Chondrocyte (in vitro differentiated cells): ENCODE data around the gene FREM1. TPM values are rescaled to one million over a fixed set of nuclear protein-coding genes. Genes with fewer than 3 reads are reported as not detected.

Source experiments
- DNase-seq: peaks from one replicate; pipeline ENCODE4 v3.0.0; 2021; ENCODE audit warnings: mixed read lengths, low spot score
- H3K27ac Mint-ChIP-seq: one replicate; pipeline ENCODE4 v1.8.0; 2021; ENCODE audit warnings: mild to moderate bottlenecking, moderate library complexity, mixed read lengths; ENCODE audit not compliant: unreplicated experiment
- H3K27me3 Mint-ChIP-seq: 2 replicates; pipeline ENCODE4 v1.8.0; 2021; ENCODE audit warnings: low read depth, mixed read lengths
- H3K36me3 Mint-ChIP-seq: 2 replicates; pipeline ENCODE4 v1.8.0; 2021; ENCODE audit warnings: low read depth, mixed read lengths
- H3K4me1 Mint-ChIP-seq: 2 replicates; pipeline ENCODE4 v1.8.0; 2021; ENCODE audit warnings: low read depth, mild to moderate bottlenecking, mixed read lengths
- H3K4me3 Mint-ChIP-seq: one replicate; pipeline ENCODE4 v1.8.0; 2021; ENCODE audit warnings: mild to moderate bottlenecking, moderate library complexity, mixed read lengths; ENCODE audit not compliant: unreplicated experiment
- H3K9me3 Mint-ChIP-seq: 2 replicates; pipeline ENCODE4 v1.8.0; 2021; ENCODE audit warnings: low read depth, mixed read lengths
- total RNA-seq: library from RNA; stranded (reverse); gene quantifications from 3 replicates; pipeline ENCODE4 v1.2.1, GENCODE V29; 2021
- TF ChIP-seq, protein P1 (sequence below): fragments of 200-600 bp; sonication (generic); IDR thresholded peaks from 2 replicates; pipeline ENCODE4 v1.5.0; 2021; ENCODE audit warnings: antibody characterized with exemption, mild to moderate bottlenecking, moderate library complexity

The FREM1 gene
- total RNA-seq, 1 donor from 2014 or later = 2.2 TPM

DNA sequence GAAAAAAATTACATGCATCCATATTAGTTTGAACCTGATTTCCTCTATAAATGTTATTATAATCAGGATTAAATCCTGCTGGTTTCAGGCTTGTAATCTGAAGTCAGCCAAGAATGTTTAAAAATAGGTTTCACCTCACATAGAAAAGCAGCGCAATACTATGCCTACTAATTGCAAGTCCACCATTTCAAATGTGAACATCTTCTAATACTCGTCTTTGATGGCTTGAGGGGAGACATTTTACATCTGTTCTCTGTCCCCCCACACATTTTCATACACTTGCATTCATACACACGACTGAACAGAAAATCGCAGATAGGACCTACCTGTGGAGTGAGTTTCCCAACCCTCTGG, 41.8 kb downstream of the FREM1 start:
- TF ChIP-seq, protein P1, sequence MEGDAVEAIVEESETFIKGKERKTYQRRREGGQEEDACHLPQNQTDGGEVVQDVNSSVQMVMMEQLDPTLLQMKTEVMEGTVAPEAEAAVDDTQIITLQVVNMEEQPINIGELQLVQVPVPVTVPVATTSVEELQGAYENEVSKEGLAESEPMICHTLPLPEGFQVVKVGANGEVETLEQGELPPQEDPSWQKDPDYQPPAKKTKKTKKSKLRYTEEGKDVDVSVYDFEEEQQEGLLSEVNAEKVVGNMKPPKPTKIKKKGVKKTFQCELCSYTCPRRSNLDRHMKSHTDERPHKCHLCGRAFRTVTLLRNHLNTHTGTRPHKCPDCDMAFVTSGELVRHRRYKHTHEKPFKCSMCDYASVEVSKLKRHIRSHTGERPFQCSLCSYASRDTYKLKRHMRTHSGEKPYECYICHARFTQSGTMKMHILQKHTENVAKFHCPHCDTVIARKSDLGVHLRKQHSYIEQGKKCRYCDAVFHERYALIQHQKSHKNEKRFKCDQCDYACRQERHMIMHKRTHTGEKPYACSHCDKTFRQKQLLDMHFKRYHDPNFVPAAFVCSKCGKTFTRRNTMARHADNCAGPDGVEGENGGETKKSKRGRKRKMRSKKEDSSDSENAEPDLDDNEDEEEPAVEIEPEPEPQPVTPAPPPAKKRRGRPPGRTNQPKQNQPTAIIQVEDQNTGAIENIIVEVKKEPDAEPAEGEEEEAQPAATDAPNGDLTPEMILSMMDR = no peak
- Mint-ChIP-seq H3K36me3 (no peaks in the 10 kb centered on the region), H3K4me1 (no peaks in the 10 kb centered on the region), H3K4me3 (no peak overlapping the region), H3K9me3 (peaks cover 2% of the 10 kb centered on the region), H3K27me3 (peaks cover 1% of the 10 kb centered on the region), H3K27ac (no peak overlapping the region)
- no peak for DNase-seq

DNA sequence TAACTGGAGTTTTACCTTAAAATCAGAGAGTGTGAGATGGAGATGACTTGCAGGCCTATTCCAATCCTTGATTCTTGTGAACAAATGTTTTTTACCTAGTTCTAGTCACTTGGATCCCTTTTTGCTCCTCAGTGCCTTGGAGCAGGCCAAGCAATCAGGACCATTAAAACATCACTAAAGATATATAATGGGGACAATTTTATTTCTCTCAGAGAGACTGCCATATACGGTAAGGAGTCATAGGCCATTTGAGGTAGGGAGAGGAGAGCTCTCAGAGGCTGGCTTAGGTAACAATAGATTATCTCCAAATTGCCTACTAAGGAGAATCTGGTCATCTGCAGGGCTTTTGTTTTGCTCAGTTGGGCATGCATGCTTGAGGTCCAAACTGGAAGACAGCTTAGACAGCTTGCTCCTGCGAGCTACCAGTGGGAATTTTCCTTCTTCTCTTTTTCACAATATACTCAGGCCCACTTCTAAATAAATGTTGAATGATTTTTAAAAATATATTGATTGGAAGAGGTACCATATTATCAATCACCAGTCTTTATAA, 44.0 kb downstream of the FREM1 start:
- H3K4me1 Mint-ChIP-seq = no peaks in the 10 kb centered on the region
- TF ChIP-seq, protein P1 = no peak
- H3K9me3 Mint-ChIP-seq = no peaks in the 10 kb centered on the region
- no peak overlapping the region for H3K4me3 Mint-ChIP-seq
- no peak overlapping the region for H3K27ac Mint-ChIP-seq
- H3K27me3 Mint-ChIP-seq = no peaks in the 10 kb centered on the region
- H3K36me3 Mint-ChIP-seq = no peaks in the 10 kb centered on the region
- DNase-seq = no peak

DNA sequence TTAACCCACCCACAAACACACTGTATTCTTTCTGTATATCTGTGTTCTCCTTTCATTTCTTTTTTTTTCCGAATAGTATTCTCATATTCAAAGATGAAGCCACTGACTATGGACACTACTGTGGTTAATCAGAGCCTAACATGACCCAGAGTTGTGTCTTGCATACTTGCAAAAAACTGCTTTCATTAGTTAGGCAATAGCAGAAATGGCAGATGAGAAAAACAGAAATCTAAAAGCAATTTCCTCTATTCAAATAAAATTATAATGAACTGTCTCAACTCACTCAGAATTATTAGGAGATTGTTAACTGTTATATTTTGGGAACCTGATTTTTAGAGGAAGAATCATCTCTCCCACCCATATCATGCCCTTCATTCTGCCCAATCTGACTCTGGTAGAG, 45.9 kb downstream of the FREM1 start:
- Mint-ChIP-seq H3K9me3 (no peaks in the 10 kb centered on the region), H3K27me3 (no peaks in the 10 kb centered on the region), H3K4me1 (no peaks in the 10 kb centered on the region), H3K27ac (no peak overlapping the region), H3K4me3 (no peak overlapping the region), H3K36me3 (no peaks in the 10 kb centered on the region)
- TF ChIP-seq, protein P1 = no peak
- DNase-seq = no peak

DNA sequence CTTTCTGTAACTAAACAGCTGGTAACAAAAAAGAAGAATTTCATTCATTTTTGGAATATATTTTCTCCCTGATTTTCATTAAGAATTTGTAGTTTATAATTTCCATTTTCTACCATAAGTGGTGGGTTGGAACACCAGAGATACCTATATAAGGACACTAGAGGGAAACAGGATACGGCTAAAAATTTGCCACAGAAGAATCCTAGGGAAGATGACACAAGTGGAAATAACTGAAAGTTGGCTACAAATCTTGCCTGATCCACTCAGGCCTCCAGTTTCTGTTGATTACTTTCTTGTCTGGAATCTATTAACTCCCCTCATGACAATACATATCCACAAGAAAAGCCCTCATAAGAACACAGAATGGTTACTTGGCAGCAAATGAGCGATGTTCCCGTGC, 46.8 kb downstream of the FREM1 start:
- no peaks in the 10 kb centered on the region for H3K4me1 Mint-ChIP-seq
- no peak for DNase-seq
- H3K4me3 Mint-ChIP-seq = no peak overlapping the region
- H3K27ac Mint-ChIP-seq = no peak overlapping the region
- H3K27me3 Mint-ChIP-seq = no peaks in the 10 kb centered on the region
- H3K36me3 Mint-ChIP-seq = no peaks in the 10 kb centered on the region
- no peaks in the 10 kb centered on the region for H3K9me3 Mint-ChIP-seq
- TF ChIP-seq, protein P1 = no peak

DNA sequence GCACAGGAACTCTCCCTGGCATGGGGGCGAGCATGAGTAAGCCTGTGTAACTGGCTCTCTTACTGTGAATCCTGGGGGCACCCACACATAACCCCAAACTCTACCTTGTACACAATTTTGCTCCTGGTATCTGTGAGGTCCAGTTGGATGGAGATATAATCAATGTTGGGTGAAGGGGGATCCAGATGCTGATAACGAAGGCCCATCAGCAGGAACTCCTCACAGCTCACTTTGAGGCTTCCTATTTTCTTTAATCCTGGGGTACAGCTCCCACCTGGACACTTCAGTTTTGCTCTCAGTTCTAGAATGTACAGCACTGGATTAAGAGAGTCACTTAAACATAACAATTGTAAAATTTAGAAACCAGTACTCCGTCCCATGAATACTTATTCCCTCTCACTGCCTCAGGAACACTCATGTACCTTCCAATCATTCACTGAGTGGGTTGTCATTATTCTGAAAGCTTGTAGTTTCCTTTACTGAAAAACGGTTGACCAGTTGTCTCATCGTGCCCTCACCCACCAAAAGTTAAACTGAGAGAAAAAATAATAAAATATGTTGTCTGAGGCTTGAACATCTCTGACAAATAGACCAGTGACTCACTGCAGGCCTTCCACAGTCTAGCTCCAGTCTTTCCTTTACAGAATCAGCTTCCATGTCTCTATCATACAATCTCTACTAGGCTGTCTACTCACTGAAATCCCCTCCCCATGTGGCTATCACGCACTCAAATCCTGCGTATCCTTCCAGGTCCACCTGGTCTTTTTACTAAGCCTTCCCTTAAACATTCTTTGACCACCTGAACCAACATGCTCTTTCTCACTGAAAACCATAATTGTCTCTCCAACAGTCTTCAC, 52.6 kb downstream of the FREM1 start:
- H3K9me3 Mint-ChIP-seq = no peaks in the 10 kb centered on the region
- no peak overlapping the region for H3K4me3 Mint-ChIP-seq
- H3K27ac Mint-ChIP-seq = no peak overlapping the region
- DNase-seq = no peak
- H3K27me3 Mint-ChIP-seq = peaks cover 4% of the 10 kb centered on the region
- no peaks in the 10 kb centered on the region for H3K36me3 Mint-ChIP-seq
- H3K4me1 Mint-ChIP-seq = no peaks in the 10 kb centered on the region
- TF ChIP-seq, protein P1 = no peak
